Upper lobe of right lung (tissue), 1 donor: ENCODE measurements around the gene PCCA. TPM values are rescaled to one million over a fixed set of nuclear protein-coding genes. Genes with fewer than 3 reads are reported as not detected.

Experiments used
- ATAC-seq: fragments of 200-7000 bp; cut with Tn5 transposase; one replicate; pipeline ENCODE4 v1.9.1; 2020; ENCODE audit warnings: mild to moderate bottlenecking, moderate library complexity
- DNase-seq: peaks from one replicate; pipeline ENCODE4 v3.0.0-alpha.2; 2020
- H3K27ac ChIP-seq: fragments of 200-600 bp; one replicate; pipeline ENCODE4 v1.8.0; 2022
- H3K27me3 ChIP-seq: fragments of 200-600 bp; one replicate; pipeline ENCODE4 v1.8.0; 2022; ENCODE audit warnings: mild to moderate bottlenecking
- H3K36me3 ChIP-seq: fragments of 200-600 bp; one replicate; pipeline ENCODE4 v1.8.0; 2022
- H3K4me1 ChIP-seq: fragments of 200-600 bp; one replicate; pipeline ENCODE4 v1.8.0; 2022
- H3K4me3 ChIP-seq: fragments of 200-600 bp; one replicate; pipeline ENCODE4 v1.8.0; 2022; ENCODE audit warnings: mild to moderate bottlenecking
- H3K9me3 ChIP-seq: fragments of 200-600 bp; one replicate; pipeline ENCODE4 v1.8.0; 2022
- CTCF ChIP-seq: fragments of 200-600 bp; IDR thresholded peaks from one replicate; pipeline ENCODE4 v1.8.0; 2022; ENCODE audit warnings: antibody characterized with exemption
- intact Hi-C: fragments of 100-400 bp; cut with DNase I; formaldehyde crosslinking; loops from one replicate; pipeline ENCODE4 v1.11.0; 2022
- total RNA-seq: library from RNA; stranded (reverse); fragmentation: NEBNext Ultra II Directional; extraction: Animal tissue kit (Norgen Biotek cat#: 25700); gene quantifications from one replicate; pipeline ENCODE4 v1.2.1, GENCODE V29; 2021
- donor health status: DM: no; HTN: yes; CAD: no; lungs with severe emphysema.

PCCA gene
- total RNA-seq, 1 donor from 2014 or later: 34.7 TPM

GRCh38 chr13:100546713-100547405, 458.0 kb downstream of the PCCA start:
- no peak overlapping the region for H3K4me3 ChIP-seq
- DNase-seq (no peak), ATAC-seq (no peak)
- TF ChIP-seq CTCF: no peak
- no peaks in the 10 kb centered on the region for H3K36me3 ChIP-seq
- H3K9me3 ChIP-seq: no peaks in the 10 kb centered on the region
- peaks cover 6% of the 10 kb centered on the region for H3K4me1 ChIP-seq
- no peaks in the 10 kb centered on the region for H3K27me3 ChIP-seq
- intact Hi-C loops: no loop called here
- peak overlapping the region; percentile 48 for H3K27ac ChIP-seq

GRCh38 chr13:100547791-100548201, 458.9 kb downstream of the PCCA start:
- Histone ChIP-seq H3K4me1 (peaks cover 2% of the 10 kb centered on the region), H3K27me3 (no peaks in the 10 kb centered on the region), H3K27ac (peak overlapping the region; percentile 48), H3K4me3 (no peak overlapping the region), H3K36me3 (no peaks in the 10 kb centered on the region), H3K9me3 (no peaks in the 10 kb centered on the region)
- no peak for TF ChIP-seq CTCF
- intact Hi-C loops: no loop called here
- DNase-seq (no peak), ATAC-seq (no peak)

GRCh38 chr13:100549316-100549715, 460.4 kb downstream of the PCCA start:
- Histone ChIP-seq H3K9me3 (no peaks in the 10 kb centered on the region), H3K4me3 (no peak overlapping the region), H3K4me1 (no peaks in the 10 kb centered on the region), H3K27me3 (no peaks in the 10 kb centered on the region), H3K27ac (no peak overlapping the region), H3K36me3 (no peaks in the 10 kb centered on the region)
- TF ChIP-seq CTCF: no peak
- intact Hi-C loops: no loop called here
- DNase-seq (no peak), ATAC-seq (no peak)

- no peaks in the 10 kb centered on the region for H3K27me3 ChIP-seq
- DNase-seq: peak; percentile 57
- no peaks in the 10 kb centered on the region for H3K9me3 ChIP-seq
- H3K4me1 ChIP-seq: no peaks in the 10 kb centered on the region
- no peak overlapping the region for H3K4me3 ChIP-seq
- no peak overlapping the region for H3K27ac ChIP-seq
- no peaks in the 10 kb centered on the region for H3K36me3 ChIP-seq
- intact Hi-C loops: no loop called here
- ATAC-seq: no peak
- TF ChIP-seq CTCF: no peak
Observed at GRCh38 chr13:100552755-100553154, 463.9 kb downstream of the PCCA start.

- Histone ChIP-seq H3K9me3 (no peaks in the 10 kb centered on the region), H3K4me3 (no peak overlapping the region), H3K27ac (no peak overlapping the region), H3K4me1 (no peaks in the 10 kb centered on the region), H3K36me3 (no peaks in the 10 kb centered on the region), H3K27me3 (no peaks in the 10 kb centered on the region)
- TF ChIP-seq CTCF: no peak
- DNase-seq: no peak
- intact Hi-C loops: no loop called here
- ATAC-seq: no peak
Observed at GRCh38 chr13:100559886-100560285, 471.0 kb downstream of the PCCA start.
